ENCODE data around the gene DDX56. TPM values are rescaled to one million over a fixed set of nuclear protein-coding genes. Genes with fewer than 3 reads are reported as not detected.

The DDX56 gene
- total RNA-seq, 1 experiment from 2014 or later, result 120 TPM

- Histone ChIP-seq H2BK120ac (ENCODE audit: low read depth, low read length, poor library complexity, severe bottlenecking) (no peak overlapping the region), H3K14ac (ENCODE audit: insufficient read depth, low read length) (no peak overlapping the region), H3K9me3 (ENCODE audit: control insufficient read depth, low read depth, low read length) (no peaks in the 10 kb centered on the region), H3K9ac (ENCODE audit: extremely low read depth, insufficient read length, low read length) (no peak overlapping the region), H3K4me2 (ENCODE audit: insufficient read depth, insufficient read length, low read length) (no peak overlapping the region), H3K79me2 (ENCODE audit: insufficient read depth, low read length) (peaks cover 20% of the 10 kb centered on the region; the same call in 1 of the 2 replicates), H3K27ac (ENCODE audit: insufficient read length, low read depth, low read length) (no peak overlapping the region), H3K79me1 (ENCODE audit: insufficient read depth, low read depth, low read length, poor library complexity, severe bottlenecking) (peaks cover 3% of the 10 kb centered on the region), H3K56ac (ENCODE audit: insufficient read length, low read depth, low read length) (no peak overlapping the region), H2AFZ (ENCODE audit: low read length) (no peak overlapping the region), H2BK20ac (ENCODE audit: low read depth, low read length, poor library complexity, severe bottlenecking) (no peak overlapping the region), H3K4me1 (ENCODE audit: insufficient read depth, low read length) (no peaks in the 10 kb centered on the region; the same call in 1 of the 2 replicates), H3K4ac (ENCODE audit: low read depth, low read length) (no peak overlapping the region), H3K18ac (ENCODE audit: insufficient read length, low read depth, low read length) (no peak overlapping the region), H4K91ac (ENCODE audit: insufficient read length, low read depth, low read length) (no peak overlapping the region), H2BK15ac (ENCODE audit: low read depth, low read length) (no peak overlapping the region; the same call in 1 of the 2 replicates), H3K27me3 (ENCODE audit: insufficient read depth, low read length) (no peaks in the 10 kb centered on the region), H2BK12ac (ENCODE audit: insufficient read length, low read depth, low read length) (no peak overlapping the region), H3K23me2 (ENCODE audit: insufficient read length, low read depth, low read length, poor library complexity, severe bottlenecking) (peaks cover 4% of the 10 kb centered on the region), H3T11ph (ENCODE audit: low read length) (no peak overlapping the region), H3K23ac (ENCODE audit: insufficient read length, low read depth, low read length) (no peak overlapping the region), H2AK5ac (ENCODE audit: insufficient read length, low read length) (no peak overlapping the region), H4K8ac (replicated peaks; ENCODE audit: insufficient read length, low read depth, low read length) (no peak overlapping the region), H4K5ac (ENCODE audit: insufficient read length, low read depth, low read length) (no peak overlapping the region), H2BK5ac (ENCODE audit: insufficient read length, low read length) (no peak overlapping the region), H4K20me1 (ENCODE audit: control insufficient read depth, insufficient read depth, insufficient read length) (no peaks in the 10 kb centered on the region)
- Mint-ChIP-seq H3K27ac (peak overlapping the region in 2 of 3 experiments; percentile 53 to 55; a peak in 3 of 7 replicates), H3K27me3 (ENCODE audit: low read depth) (no peaks in the 10 kb centered on the region), H3K9me3 (no peaks in the 10 kb centered on the region; a peak in 1 of 5 replicates), H3K4me3 (peak overlapping the region; percentile 9 to 16; a peak in 2 of 5 replicates), H3K36me3 (ENCODE audit: insufficient read depth in 1 of 3, low read depth in 3 of 3) (peaks cover 4 to 11% (median 10%) of the 10 kb centered on the region in 3 experiments), H3K4me1 (peaks cover 9 to 19% of the 10 kb centered on the region in 2 experiments)
- no CpG with 5 or more reads among the region's 14 CpGs for WGBS (ENCODE audit: extremely low coverage, insufficient read length, low lambda C conversion rate)
- no peak for DNase-seq
- TF ChIP-seq CTCF (conservative IDR thresholded peaks at IDR 0.05), result no peak
Measured at GRCh38 chr7:44608916-44609648, 35.4 kb upstream of the DDX56 start.
